SK-MEL-5 (cell line): ENCODE results near the gene TMEM209. TPM values are rescaled to one million over a fixed set of nuclear protein-coding genes. Genes with fewer than 3 reads are reported as not detected.
"Not testable (repeated sequence)": the region's sequence is repeated elsewhere in the genome, so short reads cannot be mapped to it uniquely, and the experiment has no call there.

ENCODE experiments used
- DNase-seq: peaks from one replicate; pipeline ENCODE4 v3.0.0-alpha.2; 2016; ENCODE audit warnings: low read depth, low spot score
- in situ Hi-C: cut with HindIII; loops from 2 replicates; pipeline ENCODE4 v1.10.0; 2016; ENCODE audit warnings: low sequenced_read_pairs, high pct_unique_total_duplicates, low pct_unique_long_range_greater_than_20kb
- polyA plus RNA-seq, 2 experiments: library from polyadenylated mRNA; depleted of rRNA; stranded (reverse); fragments of >200 nt; gene quantifications; 2 replicates each; pipeline ENCODE4 v1.2.3, GENCODE V29; 2015
- total RNA-seq: library from RNA; depleted of rRNA; stranded (reverse); fragments of >200 nt; shearing (Covaris generic); gene quantifications from 2 replicates; pipeline ENCODE4 v1.2.3, GENCODE V29; 2014; rRNA removed

The TMEM209 gene
- 31.0 and 34.0 TPM in 2 replicates for total RNA-seq
- 33.6 and 47.0 TPM in 2 replicates for polyA plus RNA-seq (2015; cell fraction: cytosol; rRNA removed)
- 17.8 and 19.8 TPM in 2 replicates for polyA plus RNA-seq (2015; cell fraction: nucleus; rRNA removed)

DNA sequence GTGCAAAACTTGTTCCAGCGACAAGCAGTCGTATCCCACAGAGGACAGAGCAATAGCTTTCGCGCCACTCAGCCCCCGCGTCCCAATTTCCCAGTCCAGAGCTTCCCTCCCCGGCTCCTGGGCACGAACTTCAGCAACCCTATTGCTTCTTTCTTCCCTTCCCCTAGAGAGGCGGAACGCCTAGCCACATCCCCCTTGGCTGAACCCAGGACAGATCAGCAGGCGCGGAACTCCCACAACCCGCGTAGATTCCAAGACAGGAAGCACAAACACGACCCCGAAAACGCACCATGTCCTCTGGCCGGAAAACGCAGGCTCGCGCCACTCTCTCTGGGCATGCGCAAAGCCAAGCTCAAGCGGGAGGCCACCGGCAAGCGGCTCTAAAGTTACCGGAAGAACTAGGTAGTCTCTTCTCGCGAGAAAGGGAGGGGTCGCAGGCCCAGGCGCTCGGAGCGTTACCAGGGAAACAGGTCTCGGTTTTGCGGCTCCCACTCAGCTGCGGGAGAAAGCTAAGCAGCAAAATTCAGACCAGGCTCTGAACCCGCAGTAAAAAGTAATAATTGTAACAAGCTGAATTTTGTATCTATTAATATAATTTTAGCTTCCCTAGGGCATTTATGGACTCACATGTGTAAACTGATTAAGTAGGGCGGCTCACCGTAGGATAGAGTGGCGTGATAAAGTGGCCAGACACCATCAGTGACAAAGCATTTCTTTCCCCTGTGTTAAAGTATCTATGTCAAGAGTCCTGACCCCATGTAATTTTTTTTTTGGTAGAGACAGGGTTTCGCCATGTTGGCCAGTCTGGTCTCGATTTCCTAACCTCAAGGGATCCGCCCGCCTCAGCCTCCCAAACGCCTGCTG lies at the start of gene TMEM209:
Gene TMEM209, minus strand, starts transcription at position 323 of the 864 bp plus-strand sequence. Its CDS starts 31 bp downstream, at position 292.
- DNase-seq: peak; percentile 100
- in situ Hi-C loops: no loop called here

- in situ Hi-C loops: no loop called here
- DNase-seq: no peak
Measured at GRCh38 chr7:130254555-130254954, 49.3 kb upstream of the TMEM209 start.

GRCh38 chr7:130249626-130250025 lies 44.4 kb upstream of the TMEM209 start:
- in situ Hi-C loops, DNase-seq: not testable (repeated sequence)

DNA sequence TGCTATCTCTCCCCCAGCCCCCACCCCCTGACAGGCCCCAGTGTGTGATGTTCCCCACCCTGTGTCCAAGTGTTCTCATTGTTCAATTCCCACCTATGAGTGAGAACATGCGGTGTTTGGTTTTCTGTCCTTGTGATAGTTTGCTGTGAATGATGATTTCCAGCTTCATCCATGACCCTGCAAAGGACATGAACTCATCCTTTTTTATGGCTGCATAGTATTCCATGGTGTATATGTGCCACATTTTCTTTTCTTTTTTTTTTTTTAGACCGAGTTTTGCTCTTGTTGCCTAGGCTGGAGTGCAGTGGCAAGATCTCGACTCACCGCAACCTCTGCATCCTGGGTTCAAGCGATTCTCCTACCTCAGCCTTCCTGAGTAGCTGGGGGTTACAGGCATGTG lies 43.6 kb upstream of the TMEM209 start:
- in situ Hi-C loops: not testable (repeated sequence)

GRCh38 chr7:130246491-130246890 lies 41.3 kb upstream of the TMEM209 start:
- DNase-seq, in situ Hi-C loops: not testable (repeated sequence)

More for the DNA sequence above, 43.6 kb upstream of the TMEM209 start:
- not testable (repeated sequence) for DNase-seq

DNA sequence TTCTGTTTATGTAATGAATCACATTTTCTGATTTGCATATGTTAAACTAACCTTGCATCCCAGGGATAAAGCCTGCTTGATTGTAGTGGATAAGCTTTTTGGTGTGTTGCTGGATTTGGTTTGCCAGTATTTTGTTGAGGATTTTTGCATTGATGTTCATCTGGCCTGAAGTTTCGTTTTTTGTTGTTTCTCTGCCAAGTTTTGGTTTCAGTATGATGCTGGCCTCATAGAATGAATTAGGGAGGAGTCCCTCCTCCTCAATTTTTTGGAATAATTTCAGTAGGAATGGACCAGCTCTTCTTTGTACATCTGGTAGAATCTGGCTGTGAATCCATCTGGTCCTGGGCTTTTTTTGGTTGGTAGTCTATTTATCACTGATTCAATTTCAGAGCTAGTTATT lies 38.3 kb upstream of the TMEM209 start:
- in situ Hi-C loops, DNase-seq: not testable (repeated sequence)

DNA sequence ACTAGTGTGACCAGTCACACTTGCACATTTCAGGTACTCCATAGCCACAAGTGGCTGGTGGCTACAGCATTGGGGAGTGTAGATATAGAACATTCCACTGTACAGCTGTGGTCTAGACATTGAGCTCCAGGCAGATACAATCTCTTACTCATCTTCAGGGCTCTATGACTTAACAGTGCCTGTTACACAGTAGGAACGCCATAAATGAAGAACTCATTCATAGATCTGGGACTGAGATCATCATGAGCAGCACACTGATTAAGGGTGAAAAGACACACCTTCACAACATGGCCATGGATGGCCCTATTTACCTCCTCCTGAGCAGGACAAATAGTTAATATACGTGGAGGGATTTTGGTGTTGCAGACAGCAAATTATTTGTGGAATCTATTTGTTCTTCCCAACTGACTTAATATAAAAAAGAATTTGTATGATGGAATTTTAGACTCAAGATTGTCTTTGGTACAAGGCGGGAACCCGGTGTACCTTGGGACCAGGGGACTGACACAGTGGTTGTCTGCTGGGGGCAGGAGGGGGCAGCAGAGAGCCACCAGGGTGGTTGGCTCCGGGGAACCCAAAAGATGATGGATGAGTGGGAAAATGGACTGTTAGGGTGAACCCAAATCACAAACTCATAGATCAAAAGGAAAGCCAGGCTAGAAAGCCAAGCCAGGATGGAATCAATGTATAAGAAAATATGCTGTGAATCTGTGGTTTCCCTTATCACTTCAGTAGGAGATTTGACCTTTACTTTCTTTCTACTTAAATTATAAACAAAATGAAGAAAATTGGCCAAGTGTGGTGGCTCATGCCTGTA lies 37.2 kb upstream of the TMEM209 start:
- in situ Hi-C loops: no loop called here

GRCh38 chr7:130240240-130240639 lies 35.0 kb upstream of the TMEM209 start:
- DNase-seq: no peak
- in situ Hi-C loops: no loop called here

More for the DNA sequence above, 37.2 kb upstream of the TMEM209 start:
- peak; percentile 74 for DNase-seq

- in situ Hi-C loops, DNase-seq: not testable (repeated sequence)
Measured at GRCh38 chr7:130236361-130236760, 31.2 kb upstream of the TMEM209 start.

- no peak for DNase-seq
- in situ Hi-C loops: no loop called here
Measured at GRCh38 chr7:130234078-130234477, 28.9 kb upstream of the TMEM209 start.

GRCh38 chr7:130232209-130232608 lies 27.0 kb upstream of the TMEM209 start:
- DNase-seq: no peak
- in situ Hi-C loops: no loop called here

DNA sequence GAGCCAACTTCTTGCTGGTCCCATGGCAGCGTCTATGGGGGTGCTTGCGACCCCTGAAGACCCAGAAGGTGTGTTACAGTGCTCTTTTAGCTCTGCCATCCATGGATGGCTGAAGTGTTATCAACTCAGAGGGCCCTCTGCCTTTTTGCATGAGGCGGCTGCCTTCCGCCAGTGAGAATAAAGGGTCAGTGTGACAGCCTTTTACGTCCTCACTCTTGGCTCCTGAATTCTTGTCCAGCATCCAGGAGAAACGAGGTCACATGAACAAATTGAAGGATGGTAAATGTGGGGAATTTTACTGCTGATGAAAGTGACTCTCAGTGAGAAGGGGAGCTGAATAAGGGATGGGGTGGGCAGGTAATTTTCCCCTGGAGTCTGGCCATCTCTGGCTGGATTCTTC lies 26.6 kb upstream of the TMEM209 start:
- in situ Hi-C loops: no loop called here
- DNase-seq: no peak

GRCh38 chr7:130229981-130230380 lies 24.8 kb upstream of the TMEM209 start:
- DNase-seq, in situ Hi-C loops: not testable (repeated sequence)

- in situ Hi-C loops: no loop called here
- DNase-seq: no peak
Measured at GRCh38 chr7:130228840-130229502, 23.8 kb upstream of the TMEM209 start.

- peak; percentile 86 for DNase-seq
- in situ Hi-C loops: no loop called here
Measured at GRCh38 chr7:130227883-130228575, 22.8 kb upstream of the TMEM209 start.

DNA sequence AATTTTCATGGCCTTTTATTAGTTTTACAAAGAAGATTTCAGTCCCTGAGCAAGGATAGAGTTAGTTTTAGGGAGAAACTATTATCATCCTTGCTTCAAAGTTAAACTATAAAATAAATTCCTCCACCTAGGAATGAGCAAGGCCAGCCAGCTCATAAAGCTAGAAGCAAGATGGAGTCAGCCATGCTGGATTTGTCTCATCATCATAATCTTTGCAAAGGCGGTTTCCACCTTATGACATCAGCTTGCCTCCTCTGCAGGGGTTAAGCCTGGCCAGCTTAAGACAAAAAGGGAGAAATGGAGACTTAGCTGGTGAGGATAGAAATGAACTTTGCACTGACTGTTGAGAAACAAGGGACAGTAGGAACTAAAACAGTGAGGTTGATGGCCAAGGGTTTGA lies 21.1 kb upstream of the TMEM209 start:
- no peak for DNase-seq
- in situ Hi-C loops: no loop called here

GRCh38 chr7:130224923-130225322 lies 19.7 kb upstream of the TMEM209 start:
- in situ Hi-C loops: not testable (repeated sequence)
- peak; percentile 59 for DNase-seq
